Activated naive CD4-positive, alpha-beta T cell treated with anti-CD3 and anti-CD28 coated beads, Interleukin-2, amount 50 U/mL, for 24 hours (primary cell): ENCODE measurements around the gene PPFIA2.
"Not testable (repeated sequence)": the region's sequence is repeated elsewhere in the genome, so short reads cannot be mapped to it uniquely, and the experiment has no call there.

Experiments
- H3K27ac Mint-ChIP-seq: one replicate; pipeline ENCODE4 v1.8.0; 2021; ENCODE audit warnings: mild to moderate bottlenecking, mixed read lengths
- H3K27me3 Mint-ChIP-seq: one replicate; pipeline ENCODE4 v1.8.0; 2021; ENCODE audit warnings: mixed read lengths
- H3K36me3 Mint-ChIP-seq: one replicate; pipeline ENCODE4 v1.8.0; 2021; ENCODE audit warnings: mixed read lengths
- H3K4me1 Mint-ChIP-seq: one replicate; pipeline ENCODE4 v1.8.0; 2021; ENCODE audit warnings: mixed read lengths
- H3K4me3 Mint-ChIP-seq: one replicate; pipeline ENCODE4 v1.8.0; 2021; ENCODE audit warnings: mild to moderate bottlenecking, mixed read lengths
- H3K9me3 Mint-ChIP-seq: one replicate; pipeline ENCODE4 v1.8.0; 2021; ENCODE audit warnings: mixed read lengths

Gene PPFIA2

DNA sequence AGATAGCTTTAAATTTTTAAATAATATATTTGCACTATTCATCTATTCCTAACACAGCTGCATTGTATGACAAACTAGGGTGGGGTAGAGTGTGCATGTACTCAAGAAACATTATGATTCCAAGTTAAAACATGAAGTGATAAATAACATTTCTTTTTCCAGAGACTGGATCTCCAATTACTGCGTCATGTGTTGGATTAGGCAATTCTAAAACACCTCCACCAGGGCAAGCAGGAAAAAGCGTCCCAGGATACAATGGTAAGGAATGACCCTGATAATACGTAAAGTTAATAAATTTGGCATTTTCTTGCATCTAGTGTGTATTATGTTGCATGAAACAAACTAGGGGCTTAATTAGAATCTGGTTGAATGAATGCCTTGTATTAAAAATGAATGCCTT, 542.4 kb downstream of the PPFIA2 start:
- Mint-ChIP-seq H3K4me3 (no peak overlapping the region), H3K27ac (no peak overlapping the region), H3K9me3 (no peaks in the 10 kb centered on the region), H3K4me1 (no peaks in the 10 kb centered on the region), H3K36me3 (no peaks in the 10 kb centered on the region), H3K27me3 (no peaks in the 10 kb centered on the region)

DNA sequence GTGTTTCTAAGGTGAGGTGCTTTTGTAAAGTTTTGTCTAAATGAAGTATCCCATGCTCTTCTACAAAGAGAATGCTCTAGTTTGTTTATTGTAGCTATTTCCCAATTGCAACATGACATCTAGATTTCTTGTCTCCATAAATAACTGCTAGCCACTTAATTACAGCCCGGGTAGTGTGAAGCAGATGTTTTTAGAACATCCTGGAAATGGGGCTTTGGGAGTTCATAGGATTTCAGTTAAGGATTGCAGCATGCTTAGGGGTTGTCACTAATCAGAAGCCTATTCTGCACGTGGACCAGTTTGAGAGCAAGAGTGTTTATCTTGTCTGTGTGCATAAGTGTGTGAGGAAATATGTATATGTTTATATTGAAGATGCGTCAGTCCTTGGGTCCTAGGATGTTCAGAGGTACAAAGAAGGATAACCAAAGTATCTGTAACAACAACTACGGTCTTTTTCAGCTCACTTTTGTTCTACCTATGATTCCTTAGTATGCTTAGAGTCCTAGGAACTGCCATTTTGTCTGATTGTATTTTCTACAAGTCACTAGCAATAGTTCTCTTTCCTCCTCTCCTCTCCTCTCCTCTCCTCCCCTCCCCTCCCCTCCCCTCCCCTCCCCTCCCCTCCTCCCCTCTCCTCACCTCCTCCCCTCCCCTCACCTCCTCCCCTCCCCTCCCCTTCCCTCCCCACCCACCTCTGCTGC, 546.0 kb downstream of the PPFIA2 start:
- Mint-ChIP-seq H3K36me3 (no peaks in the 10 kb centered on the region), H3K27me3 (no peaks in the 10 kb centered on the region), H3K4me1 (no peaks in the 10 kb centered on the region), H3K9me3 (no peaks in the 10 kb centered on the region), H3K4me3 (no peak overlapping the region), H3K27ac (no peak overlapping the region)

GRCh38 chr12:81211306-81211705, 547.8 kb downstream of the PPFIA2 start:
- Mint-ChIP-seq H3K9me3 (no peaks in the 10 kb centered on the region), H3K4me1 (no peaks in the 10 kb centered on the region), H3K27me3 (no peaks in the 10 kb centered on the region), H3K4me3 (no peak overlapping the region), H3K36me3 (no peaks in the 10 kb centered on the region), H3K27ac (no peak overlapping the region)

DNA sequence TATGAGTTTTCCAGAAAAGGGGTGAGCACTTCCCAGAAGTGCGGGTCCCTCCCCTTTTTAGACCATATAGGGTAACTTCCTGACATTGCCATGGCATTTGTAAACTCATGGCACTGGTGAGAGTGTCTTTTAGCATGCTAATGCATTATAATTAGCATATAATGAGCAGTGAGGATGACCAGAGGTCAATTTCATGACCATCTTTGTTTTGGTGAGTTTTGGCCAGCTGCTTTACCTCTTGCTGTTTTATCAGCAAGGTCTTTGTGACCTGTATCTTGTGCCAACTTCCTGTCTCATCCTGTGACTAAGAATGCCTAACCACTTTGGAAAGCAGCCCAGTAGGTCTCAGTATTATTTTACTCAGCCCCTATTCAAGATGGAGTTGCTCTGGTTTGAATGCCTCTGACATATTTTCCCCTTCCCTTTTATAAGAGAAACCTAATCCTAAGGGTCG, 549.4 kb downstream of the PPFIA2 start:
- not testable (repeated sequence) for H3K36me3 Mint-ChIP-seq, H3K4me3 Mint-ChIP-seq, H3K4me1 Mint-ChIP-seq, H3K27ac Mint-ChIP-seq, H3K27me3 Mint-ChIP-seq, H3K9me3 Mint-ChIP-seq

GRCh38 chr12:81209012-81209411, 550.1 kb downstream of the PPFIA2 start:
- Mint-ChIP-seq H3K27ac (no peak overlapping the region), H3K36me3 (no peaks in the 10 kb centered on the region), H3K27me3 (no peaks in the 10 kb centered on the region), H3K4me1 (no peaks in the 10 kb centered on the region), H3K4me3 (no peak overlapping the region), H3K9me3 (no peaks in the 10 kb centered on the region)

DNA sequence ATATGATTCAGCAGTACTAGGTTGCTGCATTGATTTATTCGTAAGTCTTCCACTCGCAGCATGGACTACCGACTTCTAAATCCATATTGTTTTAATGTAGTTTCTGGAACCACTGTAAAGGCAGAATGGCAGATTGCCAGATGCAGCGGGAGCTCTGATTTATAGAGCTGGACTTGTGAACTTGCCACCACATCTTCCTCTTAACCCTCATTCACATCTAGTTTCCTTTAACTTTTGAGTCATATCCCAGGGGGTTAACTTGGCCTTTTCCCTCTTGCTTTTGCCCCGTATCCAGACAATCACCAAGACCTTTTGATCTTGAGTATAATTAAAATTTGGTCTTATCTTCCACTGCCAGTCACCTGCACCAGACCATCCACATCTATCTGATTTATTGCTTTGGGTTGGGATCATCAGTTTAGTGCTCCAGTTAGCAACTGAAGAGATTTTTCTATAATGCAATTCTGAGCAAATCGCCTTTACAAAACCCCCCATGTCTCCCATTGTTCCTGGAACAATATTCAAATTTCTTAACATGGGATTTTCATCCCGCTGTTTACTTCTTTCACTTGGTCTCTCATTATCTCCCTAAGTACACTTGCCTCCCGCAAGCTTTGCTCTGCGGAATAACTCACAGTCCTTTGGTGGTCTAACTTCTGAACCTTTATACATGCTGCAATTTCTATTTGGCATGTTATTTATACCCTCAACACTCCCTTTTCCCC, 550.8 kb downstream of the PPFIA2 start:
- no peaks in the 10 kb centered on the region for H3K36me3 Mint-ChIP-seq
- H3K4me1 Mint-ChIP-seq: no peaks in the 10 kb centered on the region
- H3K27ac Mint-ChIP-seq: no peak overlapping the region
- no peaks in the 10 kb centered on the region for H3K27me3 Mint-ChIP-seq
- H3K4me3 Mint-ChIP-seq: no peak overlapping the region
- no peaks in the 10 kb centered on the region for H3K9me3 Mint-ChIP-seq
